Measurements from ENCODE around the gene NAV3.

NAV3 gene

DNA sequence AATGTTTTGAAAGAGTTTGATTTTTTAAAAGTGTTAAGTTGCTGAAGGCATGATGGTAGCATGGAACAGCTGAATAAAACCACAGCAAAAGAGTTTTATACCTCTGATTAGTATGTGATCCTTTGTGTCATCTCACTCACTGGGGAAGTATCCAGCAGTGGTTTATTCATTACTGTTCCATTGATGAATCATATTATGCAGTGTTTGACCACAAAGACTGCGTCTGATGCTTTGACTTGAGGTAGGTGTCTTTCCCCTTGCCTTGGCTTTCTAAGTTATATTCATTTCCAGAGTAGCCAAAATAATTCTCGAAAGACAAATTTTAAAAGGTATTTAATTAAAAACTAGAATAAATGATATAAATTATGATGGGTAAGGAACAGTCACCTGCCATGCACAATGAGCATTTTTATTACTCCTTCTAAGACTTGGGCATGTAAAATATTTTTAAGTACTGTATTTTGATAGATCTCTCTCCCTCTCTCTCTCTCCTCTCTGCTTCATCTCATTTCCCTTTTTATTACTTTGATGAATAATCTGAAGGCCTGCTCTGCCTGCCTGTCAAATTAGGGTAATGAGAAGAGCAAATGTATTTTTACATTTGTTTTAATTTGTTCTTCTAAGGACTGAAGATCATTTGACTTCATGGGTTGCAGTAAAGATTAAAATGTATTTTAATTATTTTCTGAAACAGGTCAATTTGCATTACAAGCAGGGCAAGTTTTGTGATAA is 164.9 kb downstream of the NAV3 start:
- H3K36me3 Mint-ChIP-seq (ENCODE audit: low read depth) = no peaks in the 10 kb centered on the region
- H3K4me1 Mint-ChIP-seq = no peaks in the 10 kb centered on the region
- no peaks in the 10 kb centered on the region for H3K9me3 Mint-ChIP-seq
- DNase-seq = no peak
- H3K4me3 Mint-ChIP-seq = no peak overlapping the region
- H3K27me3 Mint-ChIP-seq (ENCODE audit: low read depth, poor library complexity) = no peaks in the 10 kb centered on the region
- TF ChIP-seq CTCF (IDR thresholded peaks at IDR 0.05) = no peak
- H3K27ac Mint-ChIP-seq = no peak overlapping the region

- no peaks in the 10 kb centered on the region for H3K9me3 Mint-ChIP-seq
- H3K27ac Mint-ChIP-seq = no peak overlapping the region
- TF ChIP-seq CTCF (IDR thresholded peaks at IDR 0.05) = no peak
- no peaks in the 10 kb centered on the region for H3K36me3 Mint-ChIP-seq (ENCODE audit: low read depth)
- H3K27me3 Mint-ChIP-seq (ENCODE audit: low read depth, poor library complexity) = no peaks in the 10 kb centered on the region
- no peaks in the 10 kb centered on the region for H3K4me1 Mint-ChIP-seq
- H3K4me3 Mint-ChIP-seq = no peak overlapping the region
- no peak for DNase-seq
Observed at GRCh38 chr12:77996670-77997069, 166.0 kb downstream of the NAV3 start.

- Mint-ChIP-seq H3K4me3 (no peak overlapping the region), H3K9me3 (no peaks in the 10 kb centered on the region), H3K27ac (peak overlapping the region; percentile 16), H3K27me3 (ENCODE audit: low read depth, poor library complexity) (no peaks in the 10 kb centered on the region), H3K36me3 (ENCODE audit: low read depth) (no peaks in the 10 kb centered on the region), H3K4me1 (no peaks in the 10 kb centered on the region)
- no peak for TF ChIP-seq CTCF (IDR thresholded peaks at IDR 0.05)
- no peak for DNase-seq
Observed at GRCh38 chr12:77998236-77998786, 167.6 kb downstream of the NAV3 start.

DNA sequence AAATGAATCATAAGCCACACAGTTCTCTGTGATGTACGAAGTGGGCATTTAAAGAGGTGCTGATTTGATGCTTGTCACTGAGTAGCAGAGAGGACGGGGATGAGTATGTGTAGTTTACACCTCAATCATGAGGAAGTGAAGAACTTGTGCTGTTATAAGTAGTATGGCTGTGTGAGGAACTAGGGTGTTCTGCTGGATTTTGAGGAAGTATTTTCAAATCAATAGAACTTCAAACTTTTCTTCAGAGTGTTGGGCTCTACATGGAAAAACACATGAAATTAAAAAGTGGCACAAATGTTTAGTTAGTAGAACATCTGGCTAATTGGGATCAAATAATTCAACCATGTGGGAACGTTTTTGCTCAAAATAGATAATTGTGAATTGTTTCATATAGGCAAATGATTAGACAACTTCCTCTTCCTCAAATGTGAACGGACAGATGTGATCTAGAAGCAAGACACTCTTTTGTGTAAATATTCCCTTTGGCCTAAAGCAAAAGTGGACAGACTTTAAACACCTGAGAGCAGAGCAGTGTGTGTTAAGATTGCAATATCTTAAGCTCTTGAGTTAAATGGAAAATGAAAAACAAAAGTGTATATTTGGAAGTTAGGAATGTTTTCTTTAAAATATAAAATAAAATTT is 168.5 kb downstream of the NAV3 start:
- no peaks in the 10 kb centered on the region for H3K27me3 Mint-ChIP-seq (ENCODE audit: low read depth, poor library complexity)
- no peaks in the 10 kb centered on the region for H3K4me1 Mint-ChIP-seq
- no peak overlapping the region for H3K4me3 Mint-ChIP-seq
- no peak for DNase-seq
- H3K36me3 Mint-ChIP-seq (ENCODE audit: low read depth) = no peaks in the 10 kb centered on the region
- no peak for TF ChIP-seq CTCF (IDR thresholded peaks at IDR 0.05)
- no peaks in the 10 kb centered on the region for H3K9me3 Mint-ChIP-seq
- no peak overlapping the region for H3K27ac Mint-ChIP-seq

DNA sequence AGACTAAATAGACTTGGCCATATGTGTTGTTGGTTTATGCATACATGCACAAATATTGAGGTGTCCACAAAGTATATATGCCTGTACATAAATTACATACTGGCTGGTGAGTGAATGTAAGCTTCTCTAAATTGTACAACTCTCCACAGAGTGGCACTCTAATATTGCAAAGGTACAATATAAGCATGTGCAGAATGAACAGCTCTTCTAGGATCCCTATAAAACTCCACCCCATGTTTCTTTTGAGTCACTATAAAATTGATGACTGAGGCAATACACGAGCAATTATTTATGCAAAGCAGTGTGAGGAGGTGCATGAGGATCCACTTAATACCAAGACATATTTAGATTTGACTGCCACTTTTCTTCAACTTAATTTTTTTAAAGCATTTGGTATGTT is 172.2 kb downstream of the NAV3 start:
- TF ChIP-seq CTCF (IDR thresholded peaks at IDR 0.05) = no peak
- Mint-ChIP-seq H3K36me3 (ENCODE audit: low read depth) (no peaks in the 10 kb centered on the region), H3K27ac (no peak overlapping the region)

More for the DNA sequence above, 172.2 kb downstream of the NAV3 start:
- DNase-seq = no peak
- peaks cover 6% of the 10 kb centered on the region for H3K4me1 Mint-ChIP-seq
- no peak overlapping the region for H3K4me3 Mint-ChIP-seq
- H3K27me3 Mint-ChIP-seq (ENCODE audit: low read depth, poor library complexity) = no peaks in the 10 kb centered on the region
- H3K9me3 Mint-ChIP-seq = no peaks in the 10 kb centered on the region

Measured in nephron progenitor cell (in vitro differentiated cells).